Upper lobe of left lung (tissue), 4 donors: Measurements from ENCODE around the gene FGF14.

Experiments
- EP300 ChIP-seq, 4 donors: sonication (generic); formaldehyde crosslinking; IDR thresholded peaks; one replicate each; pipeline ENCODE4 v1.5.1; 2017; ENCODE audit warnings: antibody characterized with exemption in 4 of 4, control low read depth in 2 of 4
- POLR2A ChIP-seq, 4 donors: fragments of 450-650 bp; IDR thresholded peaks; one replicate each; pipeline ENCODE4 v1.5.1; 2016 to 2017; ENCODE audit warnings: antibody characterized with exemption in 4 of 4, mild to moderate bottlenecking in 2 of 4
- TF ChIP-seq, protein P1 (sequence below), 6 experiments: fragments of 450-650 bp in 4 of 6; fragments of 200-600 bp in 2 of 6; sonication (generic) in 2 of 6; IDR thresholded peaks; one replicate each; pipeline ENCODE4 v1.5.1; 2016 to 2019; ENCODE audit warnings: antibody characterized with exemption in 6 of 6

DNA sequence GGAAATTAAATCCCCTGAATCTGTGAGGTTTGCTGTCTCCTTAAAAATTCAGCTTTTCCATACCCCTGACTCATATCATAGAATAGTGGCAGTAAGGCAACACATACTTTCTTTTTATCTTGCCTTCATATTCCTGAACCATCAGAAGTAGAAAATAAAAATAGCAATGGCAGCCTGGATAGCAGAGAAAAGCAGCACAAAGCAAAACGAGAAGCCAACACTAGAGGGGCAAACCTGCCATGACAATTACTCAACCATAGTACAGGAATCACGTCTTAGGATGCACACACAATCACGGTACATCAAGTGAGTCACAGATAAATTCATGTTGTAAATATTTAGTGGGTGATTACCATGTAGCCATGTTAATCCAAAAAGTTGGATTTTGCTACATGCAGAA, 606.4 kb downstream of the FGF14 start:
- TF ChIP-seq POLR2A (IDR thresholded peaks at IDR 0.05): no peak
- TF ChIP-seq, protein P1, sequence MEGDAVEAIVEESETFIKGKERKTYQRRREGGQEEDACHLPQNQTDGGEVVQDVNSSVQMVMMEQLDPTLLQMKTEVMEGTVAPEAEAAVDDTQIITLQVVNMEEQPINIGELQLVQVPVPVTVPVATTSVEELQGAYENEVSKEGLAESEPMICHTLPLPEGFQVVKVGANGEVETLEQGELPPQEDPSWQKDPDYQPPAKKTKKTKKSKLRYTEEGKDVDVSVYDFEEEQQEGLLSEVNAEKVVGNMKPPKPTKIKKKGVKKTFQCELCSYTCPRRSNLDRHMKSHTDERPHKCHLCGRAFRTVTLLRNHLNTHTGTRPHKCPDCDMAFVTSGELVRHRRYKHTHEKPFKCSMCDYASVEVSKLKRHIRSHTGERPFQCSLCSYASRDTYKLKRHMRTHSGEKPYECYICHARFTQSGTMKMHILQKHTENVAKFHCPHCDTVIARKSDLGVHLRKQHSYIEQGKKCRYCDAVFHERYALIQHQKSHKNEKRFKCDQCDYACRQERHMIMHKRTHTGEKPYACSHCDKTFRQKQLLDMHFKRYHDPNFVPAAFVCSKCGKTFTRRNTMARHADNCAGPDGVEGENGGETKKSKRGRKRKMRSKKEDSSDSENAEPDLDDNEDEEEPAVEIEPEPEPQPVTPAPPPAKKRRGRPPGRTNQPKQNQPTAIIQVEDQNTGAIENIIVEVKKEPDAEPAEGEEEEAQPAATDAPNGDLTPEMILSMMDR (IDR thresholded peaks at IDR 0.05): no peak
- TF ChIP-seq EP300 (IDR thresholded peaks at IDR 0.05): no peak
